ENCODE data around the gene CLIC6.

Gene CLIC6

DNA sequence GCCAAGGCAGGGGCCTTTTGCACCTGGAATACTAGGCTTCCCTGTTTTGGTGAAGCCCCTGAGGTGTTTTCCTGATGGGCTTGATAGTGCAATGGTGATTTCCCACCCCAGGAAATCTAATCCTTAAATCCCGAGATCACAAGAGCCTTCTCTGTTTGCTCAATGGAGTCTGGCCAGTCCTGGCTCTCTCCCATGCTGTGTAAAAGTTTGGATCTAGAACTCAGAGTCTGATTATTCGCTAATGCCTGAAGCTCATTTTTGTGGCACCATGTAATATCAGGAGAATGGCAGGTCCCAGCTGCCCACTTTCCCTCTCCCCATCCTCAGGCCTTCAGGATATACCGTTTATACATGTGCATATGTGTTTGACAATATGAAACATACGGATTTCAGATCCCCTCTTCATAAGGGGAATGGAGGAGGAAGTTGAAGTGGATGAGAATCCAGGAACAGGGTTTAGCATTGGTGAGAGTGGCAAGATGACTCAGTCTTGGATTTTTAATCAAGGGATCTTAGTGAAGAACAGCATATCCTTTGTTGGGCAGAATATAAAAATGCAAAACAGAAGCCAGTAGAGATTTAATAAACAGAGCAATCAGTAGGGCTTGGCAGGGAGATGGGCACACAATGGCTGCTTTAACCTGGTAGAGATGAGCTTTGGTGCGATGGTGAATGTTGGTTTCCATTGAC, 62.1 kb downstream of the CLIC6 start:
- no peak for TF ChIP-seq POLR2A (IDR thresholded peaks at IDR 0.05; ENCODE audit: extremely low read depth, insufficient read length)
- TF ChIP-seq MYC (IDR thresholded peaks at IDR 0.05; ENCODE audit: low read depth, low read length): no peak
- TF ChIP-seq, protein P1, sequence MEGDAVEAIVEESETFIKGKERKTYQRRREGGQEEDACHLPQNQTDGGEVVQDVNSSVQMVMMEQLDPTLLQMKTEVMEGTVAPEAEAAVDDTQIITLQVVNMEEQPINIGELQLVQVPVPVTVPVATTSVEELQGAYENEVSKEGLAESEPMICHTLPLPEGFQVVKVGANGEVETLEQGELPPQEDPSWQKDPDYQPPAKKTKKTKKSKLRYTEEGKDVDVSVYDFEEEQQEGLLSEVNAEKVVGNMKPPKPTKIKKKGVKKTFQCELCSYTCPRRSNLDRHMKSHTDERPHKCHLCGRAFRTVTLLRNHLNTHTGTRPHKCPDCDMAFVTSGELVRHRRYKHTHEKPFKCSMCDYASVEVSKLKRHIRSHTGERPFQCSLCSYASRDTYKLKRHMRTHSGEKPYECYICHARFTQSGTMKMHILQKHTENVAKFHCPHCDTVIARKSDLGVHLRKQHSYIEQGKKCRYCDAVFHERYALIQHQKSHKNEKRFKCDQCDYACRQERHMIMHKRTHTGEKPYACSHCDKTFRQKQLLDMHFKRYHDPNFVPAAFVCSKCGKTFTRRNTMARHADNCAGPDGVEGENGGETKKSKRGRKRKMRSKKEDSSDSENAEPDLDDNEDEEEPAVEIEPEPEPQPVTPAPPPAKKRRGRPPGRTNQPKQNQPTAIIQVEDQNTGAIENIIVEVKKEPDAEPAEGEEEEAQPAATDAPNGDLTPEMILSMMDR (IDR thresholded peaks at IDR 0.05; ENCODE audit: low read depth, low read length): no peak
- TF ChIP-seq, protein P2, sequence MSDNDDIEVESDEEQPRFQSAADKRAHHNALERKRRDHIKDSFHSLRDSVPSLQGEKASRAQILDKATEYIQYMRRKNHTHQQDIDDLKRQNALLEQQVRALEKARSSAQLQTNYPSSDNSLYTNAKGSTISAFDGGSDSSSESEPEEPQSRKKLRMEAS (IDR thresholded peaks at IDR 0.05; ENCODE audit: low read depth, low read length): no peak
- H3K4me3 ChIP-seq (ENCODE audit: low read depth, low read length): no peak overlapping the region
- DNase-seq (ENCODE audit: low read depth): no peak

DNA sequence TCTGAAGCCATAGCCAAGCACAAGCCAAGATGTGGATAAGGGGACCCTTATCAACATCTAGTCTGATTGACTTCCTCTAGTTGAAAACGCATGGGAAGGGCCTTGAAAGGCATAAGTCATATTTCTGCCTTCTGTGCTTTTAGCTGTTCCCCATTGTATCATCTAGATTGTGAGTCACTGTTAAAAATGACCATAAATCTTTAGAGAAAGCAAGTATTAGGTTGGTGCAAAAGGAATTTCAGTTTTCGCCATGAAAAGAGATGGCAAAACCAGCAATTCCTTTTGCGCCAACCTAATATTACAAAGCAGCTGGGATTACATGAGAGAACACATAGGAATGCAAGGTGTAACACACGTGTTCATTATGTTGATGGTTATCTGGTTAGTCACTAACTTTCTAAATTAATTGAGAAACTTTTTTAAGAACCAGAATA, 63.6 kb downstream of the CLIC6 start:
- TF ChIP-seq, protein P2 (IDR thresholded peaks at IDR 0.05; ENCODE audit: low read depth, low read length): no peak
- TF ChIP-seq, protein P1 (IDR thresholded peaks at IDR 0.05; ENCODE audit: low read depth, low read length): no peak
- TF ChIP-seq MYC (IDR thresholded peaks at IDR 0.05; ENCODE audit: low read depth, low read length) (no peak), POLR2A (IDR thresholded peaks at IDR 0.05; ENCODE audit: extremely low read depth, insufficient read length) (no peak)
- H3K4me3 ChIP-seq (ENCODE audit: low read depth, low read length): no peak overlapping the region
- no peak for DNase-seq (ENCODE audit: low read depth)

DNA sequence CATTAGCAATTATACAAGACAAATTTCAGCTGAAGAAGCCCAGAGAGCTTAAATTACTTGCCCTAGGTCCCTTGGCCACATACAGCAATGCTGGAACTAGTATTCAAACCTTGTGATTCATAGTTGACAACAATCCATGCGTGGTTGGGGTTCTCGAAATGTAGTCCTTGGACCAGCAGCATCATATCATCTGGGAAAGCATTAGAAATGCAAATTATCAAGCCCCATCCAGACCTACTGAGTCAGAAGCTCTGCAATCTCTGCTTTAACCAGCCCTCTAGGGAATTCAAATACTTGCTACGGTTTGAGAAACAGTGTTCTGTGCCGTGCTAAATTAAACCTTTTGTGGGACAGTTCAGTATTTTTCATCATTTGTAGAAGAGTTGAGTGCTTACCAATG, 65.1 kb downstream of the CLIC6 start:
- TF ChIP-seq POLR2A (IDR thresholded peaks at IDR 0.05; ENCODE audit: extremely low read depth, insufficient read length) (no peak), MYC (IDR thresholded peaks at IDR 0.05; ENCODE audit: low read depth, low read length) (no peak)
- TF ChIP-seq, protein P1 (IDR thresholded peaks at IDR 0.05; ENCODE audit: low read depth, low read length): no peak
- TF ChIP-seq, protein P2 (IDR thresholded peaks at IDR 0.05; ENCODE audit: low read depth, low read length): no peak
- DNase-seq (ENCODE audit: low read depth): no peak
- no peak overlapping the region for H3K4me3 ChIP-seq (ENCODE audit: low read depth, low read length)

DNA sequence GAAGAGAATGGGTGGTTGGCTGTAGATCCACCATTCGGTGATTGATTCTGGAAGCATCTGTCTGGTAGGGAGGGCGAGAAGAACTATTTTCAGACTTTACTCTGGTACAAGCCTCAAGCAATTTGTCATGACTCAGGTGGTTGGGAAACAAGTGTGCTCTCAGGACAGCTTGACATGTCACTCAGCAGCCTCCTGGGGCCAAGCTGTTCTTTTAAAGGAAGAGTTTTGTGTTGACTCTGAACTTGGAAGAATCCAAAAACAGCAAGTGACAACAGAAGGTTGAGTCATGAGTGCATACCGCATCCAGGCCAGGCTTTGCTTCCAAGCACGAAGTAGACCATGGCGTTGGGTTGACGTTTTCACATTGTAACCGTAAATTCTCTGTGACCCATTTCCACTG, 65.9 kb downstream of the CLIC6 start:
- DNase-seq (ENCODE audit: low read depth): peak; percentile 15
- no peak overlapping the region for H3K4me3 ChIP-seq (ENCODE audit: low read depth, low read length)
- TF ChIP-seq, protein P2 (IDR thresholded peaks at IDR 0.05; ENCODE audit: low read depth, low read length): no peak
- TF ChIP-seq, protein P1 (IDR thresholded peaks at IDR 0.05; ENCODE audit: low read depth, low read length): no peak
- no peak for TF ChIP-seq POLR2A (IDR thresholded peaks at IDR 0.05; ENCODE audit: extremely low read depth, insufficient read length)

DNA sequence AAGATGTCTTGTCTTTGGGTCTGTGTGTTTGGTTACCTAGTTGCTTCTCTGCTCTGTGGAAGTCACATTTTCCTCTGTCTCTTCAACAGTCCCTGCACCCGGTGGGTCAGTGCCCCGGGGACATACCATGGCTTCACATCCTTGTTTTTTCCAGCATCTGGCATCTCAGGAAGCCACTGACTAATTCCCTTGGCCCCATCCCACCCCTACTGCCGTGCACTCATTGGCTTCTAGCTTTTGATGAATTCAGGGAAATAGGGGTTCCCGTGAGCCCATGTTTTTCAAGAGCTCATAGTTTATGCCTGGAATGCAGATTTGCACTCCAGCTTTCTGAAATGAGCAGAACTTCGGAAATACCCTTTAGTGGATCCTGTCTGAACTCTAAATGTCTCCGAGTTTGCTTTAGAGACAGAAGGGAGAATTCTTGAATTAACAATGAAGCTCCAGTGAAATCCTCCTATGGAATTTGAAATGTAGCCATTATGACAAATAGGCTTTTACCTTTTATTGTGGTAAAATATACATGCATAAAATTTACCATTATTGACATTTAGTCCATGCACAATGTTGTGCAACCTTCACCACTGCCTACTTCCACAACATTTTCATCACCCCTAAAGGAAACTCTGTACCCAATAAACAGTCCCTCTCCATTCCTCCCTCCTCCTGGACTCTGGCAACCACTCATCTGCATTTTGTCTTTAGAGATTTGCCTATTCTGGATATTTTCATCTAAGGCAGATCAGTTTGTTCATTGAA, 67.5 kb downstream of the CLIC6 start:
- no peak for DNase-seq (ENCODE audit: low read depth)
- TF ChIP-seq, protein P2 (IDR thresholded peaks at IDR 0.05; ENCODE audit: low read depth, low read length): no peak
- TF ChIP-seq MYC (IDR thresholded peaks at IDR 0.05; ENCODE audit: low read depth, low read length) (no peak), POLR2A (IDR thresholded peaks at IDR 0.05; ENCODE audit: extremely low read depth, insufficient read length) (no peak)
- TF ChIP-seq, protein P1 (IDR thresholded peaks at IDR 0.05; ENCODE audit: low read depth, low read length): no peak
- no peak overlapping the region for H3K4me3 ChIP-seq (ENCODE audit: low read depth, low read length)
